Effector memory CD8-positive, alpha-beta T cell (primary cell): ENCODE results near the gene TTC28.
"Not testable (repeated sequence)": the region's sequence is repeated elsewhere in the genome, so short reads cannot be mapped to it uniquely, and the experiment has no call there.

ENCODE experiments used
- ATAC-seq: fragments of 150-1000 bp; cut with Tn5 transposase; replicated peaks from 2 replicates; pipeline ENCODE4 v1.10.0; 2021; ENCODE audit warnings: mild to moderate bottlenecking, moderate library complexity
- DNase-seq, 3 experiments: peaks; one replicate each; pipeline ENCODE4 v3.0.0; 2021
- H3K27ac Mint-ChIP-seq, 2 donors: one replicate each; pipeline ENCODE4 v1.8.0; 2022; ENCODE audit warnings: mild to moderate bottlenecking in 2 of 2, mixed read lengths in 2 of 2, moderate library complexity in 2 of 2
- H3K27me3 Mint-ChIP-seq, 2 donors: one replicate each; pipeline ENCODE4 v1.8.0; 2022; ENCODE audit warnings: mixed read lengths in 2 of 2
- H3K36me3 Mint-ChIP-seq: one replicate; pipeline ENCODE4 v1.8.0; 2022; ENCODE audit warnings: mild to moderate bottlenecking, moderate library complexity, mixed read lengths; ENCODE audit not compliant: insufficient read depth
- H3K4me1 Mint-ChIP-seq, 2 donors: one replicate each; pipeline ENCODE4 v1.8.0; 2022; ENCODE audit warnings: low read depth in 2 of 2, mixed read lengths in 2 of 2
- H3K4me3 Mint-ChIP-seq, 2 donors: one replicate each; pipeline ENCODE4 v1.8.0; 2022; ENCODE audit warnings: mild to moderate bottlenecking in 2 of 2, mixed read lengths in 2 of 2, moderate library complexity in 2 of 2
- H3K9me3 Mint-ChIP-seq, 2 donors: one replicate each; pipeline ENCODE4 v1.8.0; 2022; ENCODE audit warnings: mixed read lengths in 2 of 2

TTC28 gene

DNA sequence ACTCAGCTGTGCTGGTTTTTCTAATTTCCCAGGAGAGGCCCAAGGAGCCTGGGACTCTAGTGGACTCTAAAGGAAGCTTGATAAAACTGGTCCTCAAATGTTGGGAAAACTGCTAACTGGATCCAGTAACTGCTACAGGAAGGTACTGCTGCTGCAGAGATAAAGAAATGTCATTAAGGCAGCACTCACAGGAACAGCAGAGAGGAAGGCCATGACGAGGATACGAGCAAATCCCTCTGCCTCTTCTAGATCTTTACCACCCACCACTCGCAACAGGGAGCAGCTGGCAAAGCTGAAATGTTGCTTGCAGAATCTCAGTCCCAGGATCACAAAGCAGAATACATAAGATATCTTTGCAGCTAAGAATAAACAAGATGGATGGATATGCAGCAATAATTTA lies 23.5 kb downstream of the TTC28 start:
- Mint-ChIP-seq H3K27me3 (peaks cover 35% of the 10 kb centered on the region in 2 donors), H3K4me3 (no peak overlapping the region), H3K36me3 (peaks cover 3% of the 10 kb centered on the region), H3K4me1 (no peaks in the 10 kb centered on the region), H3K9me3 (no peaks in the 10 kb centered on the region), H3K27ac (no peak overlapping the region)
- ATAC-seq, result no peak
- DNase-seq, result no peak

DNA sequence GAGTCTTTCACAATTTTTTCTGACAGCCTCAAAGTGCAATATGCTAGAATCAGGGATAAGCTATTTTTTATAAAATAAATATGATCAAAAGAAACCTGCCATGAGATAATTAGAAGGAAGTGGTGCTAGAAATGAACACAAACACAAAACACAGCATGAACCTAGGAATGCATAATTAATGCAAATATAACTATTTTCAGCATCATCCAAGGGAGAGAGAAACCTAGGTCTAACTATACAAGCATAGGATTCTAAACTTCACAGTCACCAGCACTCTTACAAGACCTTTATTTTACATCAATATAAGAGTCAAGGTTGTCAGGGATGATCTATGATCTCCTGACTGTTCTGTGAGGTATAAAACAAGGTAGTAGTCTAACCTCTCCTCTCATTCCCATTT lies 29.2 kb downstream of the TTC28 start:
- Mint-ChIP-seq H3K27ac (no peak overlapping the region), H3K27me3 (peaks cover 43 to 54% of the 10 kb centered on the region in 2 donors)

GRCh38 chr22:28648792-28649191 lies 30.8 kb downstream of the TTC28 start:
- Mint-ChIP-seq H3K27ac (no peak overlapping the region), H3K9me3 (no peaks in the 10 kb centered on the region), H3K27me3 (peaks cover 33 to 48% of the 10 kb centered on the region in 2 donors), H3K36me3 (no peaks in the 10 kb centered on the region), H3K4me3 (no peak overlapping the region), H3K4me1 (no peaks in the 10 kb centered on the region)
- no peak for DNase-seq
- no peak for ATAC-seq

More for the DNA sequence above, 29.2 kb downstream of the TTC28 start:
- H3K9me3 Mint-ChIP-seq, result no peaks in the 10 kb centered on the region
- DNase-seq, result no peak
- H3K4me1 Mint-ChIP-seq, result no peaks in the 10 kb centered on the region
- ATAC-seq, result no peak
- H3K36me3 Mint-ChIP-seq, result no peaks in the 10 kb centered on the region
- H3K4me3 Mint-ChIP-seq, result no peak overlapping the region

DNA sequence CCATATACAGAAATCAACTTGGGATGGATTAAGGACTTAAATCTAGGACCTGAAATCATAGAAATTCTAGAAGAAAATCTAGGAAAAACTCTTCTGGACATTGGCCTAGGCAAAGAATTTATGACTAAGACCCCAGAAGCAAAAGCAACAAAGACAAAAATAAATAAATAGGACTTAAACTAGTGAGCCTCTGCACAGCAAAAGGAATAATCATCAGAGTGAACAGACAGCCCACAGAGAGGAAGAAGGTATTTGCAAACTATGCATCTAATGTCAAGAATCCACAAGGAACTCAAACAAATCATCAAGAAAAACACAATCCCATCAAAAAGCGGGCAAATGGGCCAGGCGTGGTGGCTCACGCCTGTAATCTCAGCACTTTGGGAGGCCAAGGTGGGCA lies 32.4 kb downstream of the TTC28 start:
- ATAC-seq (no peak), DNase-seq (no peak)
- no peak overlapping the region for H3K4me3 Mint-ChIP-seq
- H3K27me3 Mint-ChIP-seq, result peaks cover 29 to 43% of the 10 kb centered on the region in 2 donors
- no peaks in the 10 kb centered on the region for H3K9me3 Mint-ChIP-seq
- H3K4me1 Mint-ChIP-seq, result no peaks in the 10 kb centered on the region
- H3K36me3 Mint-ChIP-seq, result no peaks in the 10 kb centered on the region
- no peak overlapping the region for H3K27ac Mint-ChIP-seq

- no peaks in the 10 kb centered on the region for H3K9me3 Mint-ChIP-seq
- ATAC-seq (no peak), DNase-seq (no peak)
- H3K4me3 Mint-ChIP-seq, result no peak overlapping the region
- H3K27me3 Mint-ChIP-seq, result peaks cover 18 to 47% of the 10 kb centered on the region in 2 donors
- no peaks in the 10 kb centered on the region for H3K4me1 Mint-ChIP-seq
- no peaks in the 10 kb centered on the region for H3K36me3 Mint-ChIP-seq
- H3K27ac Mint-ChIP-seq, result no peak overlapping the region
Measured at GRCh38 chr22:28639321-28639720, 40.3 kb downstream of the TTC28 start.

GRCh38 chr22:28637225-28637624 lies 42.4 kb downstream of the TTC28 start:
- Mint-ChIP-seq H3K4me3 (no peak overlapping the region), H3K4me1 (no peaks in the 10 kb centered on the region), H3K27me3 (peaks cover 12 to 42% of the 10 kb centered on the region in 2 donors), H3K36me3 (no peaks in the 10 kb centered on the region), H3K27ac (no peak overlapping the region), H3K9me3 (no peaks in the 10 kb centered on the region)
- ATAC-seq, result no peak
- DNase-seq, result no peak

- Mint-ChIP-seq H3K27me3 (peaks cover 12 to 35% of the 10 kb centered on the region in 2 donors), H3K4me3 (no peak overlapping the region), H3K27ac (no peak overlapping the region), H3K4me1 (no peaks in the 10 kb centered on the region), H3K9me3 (no peaks in the 10 kb centered on the region), H3K36me3 (no peaks in the 10 kb centered on the region)
- no peak for DNase-seq
- ATAC-seq, result no peak
Measured at GRCh38 chr22:28630177-28630574, 49.5 kb downstream of the TTC28 start.

GRCh38 chr22:28629420-28630176 lies 50.0 kb downstream of the TTC28 start:
- H3K9me3 Mint-ChIP-seq, result no peaks in the 10 kb centered on the region
- H3K27me3 Mint-ChIP-seq, result peaks cover 12 to 29% of the 10 kb centered on the region in 2 donors
- no peak overlapping the region for H3K27ac Mint-ChIP-seq
- H3K36me3 Mint-ChIP-seq, result no peaks in the 10 kb centered on the region
- ATAC-seq (no peak), DNase-seq (no peak)
- H3K4me1 Mint-ChIP-seq, result no peaks in the 10 kb centered on the region
- no peak overlapping the region for H3K4me3 Mint-ChIP-seq

GRCh38 chr22:28628766-28629165 lies 50.9 kb downstream of the TTC28 start:
- Mint-ChIP-seq H3K36me3 (no peaks in the 10 kb centered on the region), H3K27me3 (peaks cover 12 to 26% of the 10 kb centered on the region in 2 donors), H3K4me1 (no peaks in the 10 kb centered on the region), H3K9me3 (no peaks in the 10 kb centered on the region), H3K27ac (no peak overlapping the region), H3K4me3 (no peak overlapping the region)
- ATAC-seq (no peak), DNase-seq (no peak)

- no peak for ATAC-seq
- Mint-ChIP-seq H3K4me1 (no peaks in the 10 kb centered on the region), H3K27ac (no peak overlapping the region), H3K36me3 (no peaks in the 10 kb centered on the region), H3K4me3 (no peak overlapping the region), H3K27me3 (peaks cover 12 to 22% of the 10 kb centered on the region in 2 donors), H3K9me3 (no peaks in the 10 kb centered on the region)
- DNase-seq, result no peak
Measured at GRCh38 chr22:28627791-28628190, 51.8 kb downstream of the TTC28 start.

GRCh38 chr22:28620244-28620922 lies 59.3 kb downstream of the TTC28 start:
- H3K27ac Mint-ChIP-seq, result no peak overlapping the region

GRCh38 chr22:28619236-28619635 lies 60.4 kb downstream of the TTC28 start:
- Mint-ChIP-seq H3K9me3 (no peaks in the 10 kb centered on the region), H3K27me3 (peaks cover 49 to 59% of the 10 kb centered on the region in 2 donors), H3K4me1 (no peaks in the 10 kb centered on the region), H3K4me3 (no peak overlapping the region), H3K27ac (no peak overlapping the region), H3K36me3 (no peaks in the 10 kb centered on the region)
- no peak for ATAC-seq
- no peak for DNase-seq

More at GRCh38 chr22:28620244-28620922, 59.3 kb downstream of the TTC28 start:
- ATAC-seq (no peak), DNase-seq (no peak)
- H3K4me1 Mint-ChIP-seq, result no peaks in the 10 kb centered on the region
- no peaks in the 10 kb centered on the region for H3K9me3 Mint-ChIP-seq
- peaks cover 39 to 48% of the 10 kb centered on the region in 2 donors for H3K27me3 Mint-ChIP-seq
- no peak overlapping the region for H3K4me3 Mint-ChIP-seq
- no peaks in the 10 kb centered on the region for H3K36me3 Mint-ChIP-seq

- not testable (repeated sequence) for H3K36me3 Mint-ChIP-seq, H3K4me3 Mint-ChIP-seq, H3K9me3 Mint-ChIP-seq, DNase-seq, H3K27ac Mint-ChIP-seq, H3K4me1 Mint-ChIP-seq, ATAC-seq
- peaks cover 77 to 83% of the 10 kb centered on the region in 2 donors for H3K27me3 Mint-ChIP-seq
Measured at GRCh38 chr22:28615423-28615822, 64.2 kb downstream of the TTC28 start.

- DNase-seq (no peak), ATAC-seq (no peak)
- H3K27ac Mint-ChIP-seq, result no peak overlapping the region
- no peak overlapping the region for H3K4me3 Mint-ChIP-seq
- H3K9me3 Mint-ChIP-seq, result no peaks in the 10 kb centered on the region
- peaks cover 70 to 79% of the 10 kb centered on the region in 2 donors for H3K27me3 Mint-ChIP-seq
- no peaks in the 10 kb centered on the region for H3K36me3 Mint-ChIP-seq
- no peaks in the 10 kb centered on the region for H3K4me1 Mint-ChIP-seq
Measured at GRCh38 chr22:28609921-28610320, 69.7 kb downstream of the TTC28 start.
